HFFc6 (cell line): Measurements from ENCODE around the gene DIDO1. TPM values are rescaled to one million over a fixed set of nuclear protein-coding genes. Genes with fewer than 3 reads are reported as not detected.
"Not testable (repeated sequence)": the region's sequence is repeated elsewhere in the genome, so short reads cannot be mapped to it uniquely, and the experiment has no call there.

ENCODE experiments used
- DNase-seq: peaks from one replicate; pipeline ENCODE4 v3.0.0-alpha.2; 2018
- H3K27ac Mint-ChIP-seq: 2 replicates; pipeline ENCODE4 v1.8.0; 2020; ENCODE audit warnings: mild to moderate bottlenecking, mixed read lengths
- H3K27me3 Mint-ChIP-seq: 2 replicates; pipeline ENCODE4 v1.8.0; 2021; ENCODE audit warnings: mild to moderate bottlenecking, moderate library complexity, mixed read lengths; ENCODE audit not compliant: insufficient read depth
- H3K36me3 Mint-ChIP-seq: 2 replicates; pipeline ENCODE4 v1.8.0; 2021; ENCODE audit warnings: low read depth, mixed read lengths
- H3K4me1 Mint-ChIP-seq: 2 replicates; pipeline ENCODE4 v1.8.0; 2020; ENCODE audit warnings: low read depth, mixed read lengths
- H3K4me3 Mint-ChIP-seq: 2 replicates; pipeline ENCODE4 v1.8.0; 2020; ENCODE audit warnings: mild to moderate bottlenecking, moderate library complexity, mixed read lengths
- H3K9me3 Mint-ChIP-seq: 2 replicates; pipeline ENCODE4 v1.8.0; 2020; ENCODE audit warnings: mild to moderate bottlenecking, mixed read lengths
- CTCF ChIP-seq: fragments of 200-600 bp; sonication (generic); IDR thresholded peaks from 2 replicates; pipeline ENCODE4 v1.5.0; 2021; ENCODE audit warnings: antibody characterized with exemption, mild to moderate bottlenecking
- total RNA-seq, 6 experiments: library from RNA; stranded (reverse); fragmentation: NEBNext Ultra II Directional; extraction: Animal tissue kit (Norgen Biotek cat#: 25700); gene quantifications; 2 replicates in 1 of 6; 3 replicates in 5 of 6; pipeline ENCODE4 v1.2.3, GENCODE V29; 2021

DIDO1 gene
- total RNA-seq, 6 experiments from 2014 or later = 31.9 to 36.1 (median 34.8) TPM

DNA sequence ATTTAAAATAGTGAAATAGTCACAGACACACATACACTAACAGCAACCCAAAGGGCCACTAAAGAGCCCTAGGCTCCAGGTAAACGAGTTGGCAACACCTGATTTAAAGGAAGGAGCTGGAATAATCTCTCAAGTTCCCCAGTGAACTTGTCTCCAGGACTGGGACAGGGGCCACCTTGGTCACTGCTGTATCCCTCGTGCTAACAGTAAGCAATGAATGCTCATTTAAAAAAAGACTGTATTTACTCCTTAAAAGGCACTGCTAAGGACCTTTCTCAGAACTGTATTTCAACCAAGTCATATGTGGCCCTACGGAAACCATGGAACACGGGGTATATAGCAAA lies 1.3 kb downstream of the DIDO1 start:
- Mint-ChIP-seq H3K4me1 (peaks cover 71% of the 10 kb centered on the region), H3K36me3 (no peaks in the 10 kb centered on the region; the same call in 1 of the 2 replicates), H3K27ac (peak overlapping the region; percentile 92), H3K4me3 (peak overlapping the region; percentile 96), H3K27me3 (no peaks in the 10 kb centered on the region; the same call in 1 of the 2 replicates), H3K9me3 (no peaks in the 10 kb centered on the region)
- TF ChIP-seq CTCF = no peak
- DNase-seq = no peak

- peaks cover 71% of the 10 kb centered on the region for H3K4me1 Mint-ChIP-seq
- no peaks in the 10 kb centered on the region; the same call in 1 of the 2 replicates for H3K27me3 Mint-ChIP-seq
- peak overlapping the region; percentile 96 for H3K4me3 Mint-ChIP-seq
- peak; percentile 22 for DNase-seq
- H3K9me3 Mint-ChIP-seq = no peaks in the 10 kb centered on the region
- TF ChIP-seq CTCF = no peak
- H3K36me3 Mint-ChIP-seq = no peaks in the 10 kb centered on the region; the same call in 1 of the 2 replicates
- H3K27ac Mint-ChIP-seq = peak overlapping the region; percentile 92
Measured at GRCh38 chr20:62924442-62925075, 1.7 kb downstream of the DIDO1 start.

- Mint-ChIP-seq H3K27me3 (no peaks in the 10 kb centered on the region; the same call in 1 of the 2 replicates), H3K36me3 (no peaks in the 10 kb centered on the region; the same call in 1 of the 2 replicates), H3K27ac (peak overlapping the region; percentile 92), H3K4me1 (peaks cover 70% of the 10 kb centered on the region), H3K9me3 (no peaks in the 10 kb centered on the region), H3K4me3 (peak overlapping the region; percentile 96)
- no peak for DNase-seq
- no peak for TF ChIP-seq CTCF
Measured at GRCh38 chr20:62923669-62924441, 2.5 kb downstream of the DIDO1 start.

DNA sequence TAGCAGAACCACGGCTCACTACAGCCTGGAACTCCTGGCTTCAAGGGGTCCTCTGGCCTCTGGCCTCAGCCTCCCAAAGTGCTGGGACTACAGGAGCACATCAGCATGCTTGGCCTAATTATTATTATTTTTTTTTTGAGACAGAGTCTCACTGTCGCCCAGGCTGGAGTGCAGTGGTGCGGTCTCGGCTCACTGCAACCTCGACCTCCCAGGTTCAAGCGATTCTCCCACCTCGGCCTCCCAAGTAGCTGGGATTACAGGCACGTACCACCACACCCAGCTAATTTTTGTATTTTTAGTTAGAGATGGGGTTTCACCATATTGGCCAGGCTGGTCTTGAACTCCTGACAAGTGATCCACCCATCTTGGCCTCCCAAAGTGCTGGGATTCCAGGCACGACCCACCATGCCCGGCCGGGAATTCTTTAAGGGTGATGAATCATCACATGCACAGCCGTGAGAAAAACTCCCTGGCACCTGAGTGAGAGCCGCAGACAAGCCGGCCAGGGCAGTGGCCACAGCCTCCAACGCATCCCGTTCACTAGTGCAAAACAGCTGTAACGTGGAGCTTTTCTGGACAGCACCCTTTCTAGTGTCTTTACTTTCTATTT lies 3.1 kb downstream of the DIDO1 start:
- not testable (repeated sequence) for H3K27me3 Mint-ChIP-seq, H3K9me3 Mint-ChIP-seq, H3K36me3 Mint-ChIP-seq
- Mint-ChIP-seq H3K27ac (peak overlapping the region; percentile 92), H3K4me3 (0 out of 2 replicates have a peak overlapping the region, but pooled peaks have one; percentile 24), H3K4me1 (peaks cover 70% of the 10 kb centered on the region)
- peak; percentile 63 for DNase-seq

DNA sequence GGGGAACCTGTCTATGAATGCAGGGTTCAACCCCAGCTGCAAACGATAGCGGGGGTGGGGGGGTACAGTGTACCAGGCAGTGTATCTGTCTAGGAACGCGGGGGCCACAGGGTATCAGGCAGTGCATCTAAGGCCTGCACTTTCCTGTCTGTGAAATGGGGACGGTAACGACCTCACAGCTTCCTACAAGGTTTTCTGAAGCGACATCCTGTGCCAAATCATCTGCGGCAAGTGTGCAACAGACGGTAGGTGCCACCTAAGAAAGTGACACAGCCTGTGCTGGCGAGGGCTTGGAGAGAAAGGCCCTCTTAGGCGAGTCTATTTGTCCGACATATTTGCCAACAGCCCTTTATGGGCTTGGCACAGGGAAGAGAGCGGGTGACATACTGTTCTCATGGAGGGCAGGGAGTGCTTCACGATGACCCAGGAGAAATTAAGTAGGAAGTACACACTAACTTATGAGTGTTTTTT lies 3.8 kb downstream of the DIDO1 start:
- Mint-ChIP-seq H3K9me3 (no peaks in the 10 kb centered on the region), H3K4me1 (peaks cover 70% of the 10 kb centered on the region), H3K36me3 (no peaks in the 10 kb centered on the region; the same call in 1 of the 2 replicates), H3K27me3 (no peaks in the 10 kb centered on the region; the same call in 1 of the 2 replicates), H3K27ac (peak overlapping the region; percentile 92), H3K4me3 (0 out of 2 replicates have a peak overlapping the region, but pooled peaks have one; percentile 9)
- DNase-seq = no peak
- no peak for TF ChIP-seq CTCF
